HG03460 (cell line): ENCODE results near the gene TBL1X.

Experiments used
- ATAC-seq: cut with Tn5 transposase; IDR thresholded peaks from one replicate; pipeline ENCODE4 v1.9.1; 2021; ENCODE audit not compliant: unreplicated experiment

Gene TBL1X

DNA sequence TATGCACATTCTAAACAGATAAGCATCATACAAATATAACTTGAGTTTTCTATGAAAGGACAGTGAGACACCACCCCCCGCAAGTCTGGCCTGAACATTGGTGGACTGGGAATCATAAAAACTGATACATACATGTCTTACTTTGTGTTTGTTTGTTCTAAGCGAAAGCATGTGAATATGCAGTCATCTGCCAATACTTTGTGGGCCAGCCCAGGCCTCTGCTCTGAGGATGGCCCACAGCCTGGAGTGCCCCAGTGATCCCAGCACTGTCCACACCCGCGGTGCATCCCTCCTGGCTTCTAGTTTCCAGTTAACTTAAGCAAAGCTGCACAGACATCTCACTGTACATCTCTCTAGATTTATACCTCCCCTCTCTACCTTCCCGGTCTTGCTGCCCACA, 154.3 kb downstream of the TBL1X start:
- no peak for ATAC-seq

GRCh38 chrX:9619581-9619980, 154.7 kb downstream of the TBL1X start:
- no peak for ATAC-seq

DNA sequence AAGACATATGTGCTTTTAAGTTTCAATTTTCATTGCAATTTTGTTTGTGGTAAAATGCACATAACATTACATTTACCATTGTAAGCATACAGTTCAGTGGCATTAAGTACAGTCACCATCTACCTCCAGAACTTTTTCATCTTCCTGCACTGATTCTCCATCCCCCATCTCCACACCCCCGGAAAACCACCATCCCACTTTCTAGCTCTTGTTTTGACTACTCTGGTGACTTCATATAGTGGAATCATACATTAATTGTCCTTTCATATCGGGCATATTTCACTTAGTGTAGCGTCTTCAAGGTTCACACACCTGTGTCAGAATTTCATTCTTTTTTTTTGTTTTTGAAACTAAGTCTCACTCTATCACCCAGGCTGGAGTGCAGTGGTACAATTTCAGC, 157.3 kb downstream of the TBL1X start:
- no peak for ATAC-seq

DNA sequence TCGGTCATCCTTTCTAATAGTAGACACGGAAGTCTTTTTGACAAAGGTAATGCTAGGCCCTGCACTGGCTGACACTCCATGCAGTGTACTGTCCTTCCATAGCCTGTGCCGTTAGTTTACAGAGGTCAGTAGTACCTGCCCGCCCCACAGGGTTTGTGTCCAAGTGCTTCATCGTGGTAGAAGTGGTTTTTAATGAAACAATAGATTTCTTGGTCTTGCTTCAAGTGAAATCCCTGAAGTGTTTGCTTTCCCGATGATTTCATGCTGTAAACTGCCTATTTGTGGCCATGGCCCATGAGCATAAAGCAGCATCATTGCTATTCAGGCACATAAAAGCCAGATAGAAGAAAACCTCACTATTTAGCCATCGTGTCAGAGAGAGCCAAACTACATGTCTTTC, 161.5 kb downstream of the TBL1X start:
- no peak for ATAC-seq

DNA sequence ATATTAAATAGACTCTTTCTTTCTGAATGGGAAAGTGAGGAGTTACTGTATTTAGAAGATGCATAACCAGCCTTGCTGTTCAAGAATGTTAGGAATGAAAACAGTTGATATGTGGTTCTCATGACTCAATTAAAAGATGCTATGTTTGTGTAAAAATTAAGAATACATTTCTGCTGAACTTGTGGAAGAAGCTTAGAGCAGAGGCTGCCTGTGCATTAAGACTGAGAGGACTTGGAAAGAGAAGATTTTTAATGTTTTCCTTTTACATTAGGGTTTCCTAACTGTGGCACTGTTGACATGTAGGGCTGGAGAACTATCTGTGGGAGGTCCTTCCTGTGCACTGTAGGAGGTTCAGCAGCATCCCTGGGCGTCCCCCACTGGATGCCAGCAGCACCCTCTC, 163.1 kb downstream of the TBL1X start:
- no peak for ATAC-seq

DNA sequence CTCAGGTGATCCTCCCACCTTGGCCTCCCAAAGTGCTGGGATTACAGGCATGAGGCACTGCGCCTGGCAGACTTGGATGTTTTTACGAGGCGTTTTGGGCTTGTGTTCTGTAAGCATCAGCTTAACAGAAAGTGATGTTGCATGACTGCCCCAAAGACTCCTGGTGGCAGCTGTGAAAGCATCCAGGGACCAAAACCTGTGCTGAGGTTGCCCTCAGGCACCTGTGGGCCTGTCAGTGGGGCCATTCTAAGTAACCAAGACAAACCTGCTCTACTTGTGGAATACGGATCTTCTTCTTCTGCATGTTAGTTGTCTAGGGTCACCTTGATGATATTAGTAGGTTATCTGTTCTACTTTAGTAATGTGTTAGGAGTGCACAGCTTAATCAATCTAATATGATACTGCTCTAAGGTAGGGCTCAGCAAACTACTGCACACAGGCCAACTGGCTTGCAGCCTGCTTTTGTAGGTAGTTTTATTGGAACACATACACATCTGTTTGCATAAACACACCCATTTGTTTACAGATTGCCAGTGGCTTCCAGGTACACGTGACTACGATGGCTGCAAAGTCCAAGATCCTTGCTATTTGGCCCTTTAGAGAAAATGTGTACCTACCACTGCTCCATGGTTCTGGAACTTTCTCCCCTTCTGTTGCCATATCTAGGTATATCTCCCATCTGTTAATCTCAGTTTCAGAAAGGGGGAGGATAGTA, 164.1 kb downstream of the TBL1X start:
- ATAC-seq = no peak

GRCh38 chrX:9634551-9634950, 169.7 kb downstream of the TBL1X start:
- ATAC-seq = no peak

DNA sequence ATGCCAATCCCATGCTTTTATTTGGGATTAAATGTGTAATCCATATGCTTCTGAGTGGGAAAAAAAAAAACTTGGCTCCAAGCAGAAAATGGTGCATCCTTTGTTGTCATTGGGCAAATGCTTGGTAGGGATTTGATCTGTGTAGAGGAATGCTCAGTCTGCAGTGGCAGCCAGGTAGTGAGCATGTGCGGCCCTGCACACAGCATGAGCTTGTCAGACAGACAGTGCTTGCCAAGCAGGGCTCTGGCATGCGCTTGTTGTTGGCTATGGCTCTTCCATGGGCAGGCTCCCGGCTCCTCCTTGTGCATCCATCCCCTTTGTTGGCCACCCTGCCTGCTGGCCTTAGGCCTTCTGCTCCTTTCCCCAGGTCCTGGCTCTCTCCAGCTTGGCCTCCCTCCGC, 170.5 kb downstream of the TBL1X start:
- no peak for ATAC-seq

GRCh38 chrX:9635803-9636202, 170.9 kb downstream of the TBL1X start:
- no peak for ATAC-seq

DNA sequence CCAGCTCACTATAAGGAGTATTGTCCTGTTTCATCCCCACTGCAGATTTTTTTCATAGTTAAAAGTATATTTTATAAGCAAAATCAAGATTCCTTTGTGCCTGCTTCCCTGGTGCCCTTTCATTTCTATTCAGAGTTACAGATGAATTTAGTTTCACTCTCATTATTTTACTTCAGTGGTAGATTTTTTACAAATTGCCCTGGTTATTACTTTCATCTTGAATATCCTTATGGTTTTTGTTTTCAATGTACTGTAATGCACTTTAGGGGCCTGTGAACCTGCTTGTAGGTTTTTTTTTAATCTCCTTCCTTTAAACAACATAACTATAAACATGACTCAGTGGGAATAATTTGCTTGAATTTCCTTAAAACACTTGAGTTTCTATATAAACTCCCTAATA, 174.0 kb downstream of the TBL1X start:
- no peak for ATAC-seq

DNA sequence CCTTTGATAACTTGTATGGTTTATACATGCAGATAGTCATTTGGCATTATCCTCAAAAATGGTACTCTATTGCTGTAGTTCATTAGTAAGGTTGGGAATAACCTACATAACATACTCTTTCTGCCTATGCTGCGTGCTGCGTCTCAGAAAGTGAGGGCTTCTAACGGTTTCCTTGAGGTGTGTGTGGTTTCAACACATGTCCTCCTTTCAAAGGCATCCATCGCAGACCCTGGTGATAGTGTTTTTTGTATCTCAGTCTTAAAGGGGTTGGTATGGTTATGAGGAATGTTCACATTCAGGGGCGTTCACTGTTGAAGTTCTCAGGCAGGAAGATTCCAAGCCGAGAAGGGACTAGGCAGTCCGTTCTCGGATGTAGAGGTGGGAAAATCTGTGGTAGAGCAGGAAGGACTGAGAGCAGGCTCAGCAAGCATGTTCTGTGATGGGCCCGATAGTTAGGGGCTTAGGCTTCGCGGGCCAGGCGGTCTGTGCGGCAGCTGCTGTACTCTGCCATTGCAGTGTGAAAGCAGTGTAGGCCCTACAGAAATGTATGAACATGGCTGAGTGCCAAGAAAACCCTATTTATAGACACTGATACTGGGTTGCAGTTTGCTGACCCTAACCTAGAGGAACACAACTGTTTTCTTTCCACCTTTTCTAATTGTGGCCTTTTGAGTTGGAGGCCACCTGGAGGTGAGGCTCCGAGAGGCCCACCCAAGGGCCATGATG, 177.6 kb downstream of the TBL1X start:
- ATAC-seq = no peak

- no peak for ATAC-seq
Measured at GRCh38 chrX:9643807-9644206, 178.9 kb downstream of the TBL1X start.

GRCh38 chrX:9644335-9644734, 179.5 kb downstream of the TBL1X start:
- ATAC-seq = peak; percentile 98

GRCh38 chrX:9646471-9647224, 181.8 kb downstream of the TBL1X start:
- ATAC-seq = no peak

DNA sequence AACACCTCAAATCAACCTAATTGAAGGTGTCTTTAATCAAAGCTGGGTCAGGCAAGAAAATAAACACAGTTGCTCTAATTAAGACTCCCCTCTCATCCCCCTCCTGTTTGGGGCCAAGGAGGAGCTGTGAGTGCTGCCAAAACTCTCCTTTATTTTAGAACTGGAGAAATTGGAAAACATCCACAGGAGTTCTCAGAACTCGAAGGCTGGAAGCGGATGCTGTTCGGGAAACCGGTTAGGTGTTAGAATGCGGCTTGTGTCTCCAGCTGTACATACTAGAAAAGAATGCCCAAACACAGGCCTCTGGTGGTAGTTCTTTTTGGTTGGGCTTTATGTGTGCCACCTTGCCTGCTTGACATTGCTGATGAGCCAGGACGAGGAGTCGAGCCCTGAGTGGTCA, 182.6 kb downstream of the TBL1X start:
- no peak for ATAC-seq

DNA sequence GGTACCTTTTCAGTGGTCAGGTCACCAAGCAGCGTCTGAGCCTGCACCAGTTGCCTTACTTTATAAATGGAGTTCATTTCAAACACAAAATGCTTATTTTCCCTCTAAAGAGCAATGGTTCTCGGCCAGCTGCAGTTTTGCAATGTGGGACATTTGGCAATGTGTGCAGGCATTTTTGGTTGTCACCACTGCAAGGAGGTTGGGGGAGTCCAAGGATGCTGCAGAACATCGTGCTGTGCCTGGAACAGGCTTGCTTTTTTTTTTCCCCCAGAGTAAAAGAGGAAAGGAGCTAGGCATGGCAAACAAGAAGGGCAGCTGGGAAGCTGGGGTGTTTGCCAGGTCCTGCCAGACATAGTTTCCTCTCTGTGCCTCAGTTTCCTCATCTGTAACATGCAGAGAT, 185.2 kb downstream of the TBL1X start:
- ATAC-seq = no peak

GRCh38 chrX:9651737-9652136, 186.9 kb downstream of the TBL1X start:
- no peak for ATAC-seq

DNA sequence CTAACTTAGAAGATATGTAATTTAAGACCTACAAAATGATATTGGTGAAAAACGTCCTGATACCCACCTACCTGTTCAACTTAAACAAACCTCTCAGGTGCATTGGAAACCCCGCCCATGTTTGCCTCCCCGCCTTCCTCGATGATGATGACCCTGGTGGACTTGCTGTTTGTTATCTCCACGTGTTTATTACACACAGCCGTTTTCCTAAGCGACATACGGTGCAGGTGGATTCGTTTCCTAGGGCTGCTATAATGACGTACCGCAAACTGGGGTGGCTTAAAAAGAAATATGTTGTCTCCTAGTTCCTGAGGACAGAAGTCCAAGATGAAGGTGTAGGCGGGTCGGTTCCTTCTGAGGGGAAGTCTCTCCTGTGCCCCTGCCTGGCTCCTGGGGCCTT, 190.1 kb downstream of the TBL1X start:
- no peak for ATAC-seq

DNA sequence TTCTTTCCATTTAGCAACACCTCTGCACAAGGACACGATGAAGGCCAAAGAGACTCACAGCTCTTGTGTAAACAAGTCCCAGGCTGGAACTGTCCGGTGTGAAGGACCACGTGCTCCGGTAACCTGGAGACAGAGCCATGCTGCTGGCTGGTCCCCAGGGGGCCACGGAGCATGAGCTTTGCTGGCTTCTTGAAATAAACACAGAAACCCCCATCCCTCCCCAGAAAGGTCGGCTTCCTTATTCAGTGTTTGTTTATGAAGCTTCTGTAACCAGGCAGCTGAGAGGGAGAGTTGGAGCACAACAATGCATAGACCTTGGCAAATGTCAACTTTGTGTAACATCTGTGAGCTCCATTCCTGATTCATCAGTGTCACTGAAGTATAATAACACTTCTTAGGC, 191.4 kb downstream of the TBL1X start:
- ATAC-seq = no peak

GRCh38 chrX:9656871-9657270, 192.0 kb downstream of the TBL1X start:
- ATAC-seq = no peak

DNA sequence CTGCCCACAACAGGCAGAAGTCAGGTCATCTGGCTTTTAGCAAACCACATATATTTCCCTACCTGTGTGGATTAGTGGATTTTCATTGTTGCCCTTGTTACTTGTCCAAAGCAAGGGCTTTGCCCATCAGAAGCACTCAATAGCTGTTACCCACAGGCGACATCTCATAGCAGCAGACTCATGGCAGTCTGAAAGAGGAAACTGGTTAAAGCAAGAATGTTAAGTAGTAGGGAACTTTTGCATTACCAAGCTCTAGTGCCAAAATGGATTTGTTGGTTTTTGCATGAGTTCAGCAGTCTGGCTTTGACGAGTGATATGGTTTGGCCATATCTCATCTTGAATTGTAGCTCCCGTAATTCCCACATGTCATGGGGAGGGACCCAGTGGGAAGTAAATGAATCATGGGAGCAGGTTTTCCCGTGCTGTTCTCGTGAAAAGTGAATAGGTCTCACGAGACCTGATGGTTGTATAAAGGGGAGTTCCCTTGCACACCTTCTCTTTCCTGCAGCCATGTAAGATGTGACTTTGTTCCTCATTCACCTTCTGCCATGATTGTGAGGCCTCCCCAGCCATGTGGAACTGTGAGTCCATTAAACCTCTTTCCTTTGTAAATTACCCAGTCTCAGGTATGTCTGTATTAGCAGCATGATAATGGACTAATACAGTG, 192.9 kb downstream of the TBL1X start:
- ATAC-seq = no peak

DNA sequence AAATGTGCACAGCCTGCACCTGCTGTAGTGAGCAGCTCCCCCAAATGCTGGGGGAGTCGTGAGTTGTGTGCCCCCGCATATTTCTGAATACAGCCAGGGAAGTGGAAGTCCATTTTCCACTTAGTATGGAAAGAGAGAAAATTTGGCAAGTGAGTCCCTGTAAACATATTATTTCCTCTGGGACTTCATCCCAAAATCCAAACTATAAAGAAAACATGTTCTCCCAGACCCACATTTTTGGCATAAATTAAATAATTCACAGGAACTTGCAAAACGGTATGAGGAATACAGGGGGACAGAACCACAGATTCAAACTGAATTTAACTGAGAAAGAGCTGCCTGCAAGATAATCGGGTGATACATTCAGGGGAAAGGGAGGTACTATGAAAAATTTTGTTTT, 193.6 kb downstream of the TBL1X start:
- no peak for ATAC-seq
